Suppressor macrophage treated with lipopolysaccharide for 1 hour (primary cell): ENCODE measurements around the gene LYZ.

Experiments
- DNase-seq, 3 donors: peaks; one replicate each; pipeline ENCODE4 v3.0.0-alpha.2; 2020 to 2022

LYZ gene

DNA sequence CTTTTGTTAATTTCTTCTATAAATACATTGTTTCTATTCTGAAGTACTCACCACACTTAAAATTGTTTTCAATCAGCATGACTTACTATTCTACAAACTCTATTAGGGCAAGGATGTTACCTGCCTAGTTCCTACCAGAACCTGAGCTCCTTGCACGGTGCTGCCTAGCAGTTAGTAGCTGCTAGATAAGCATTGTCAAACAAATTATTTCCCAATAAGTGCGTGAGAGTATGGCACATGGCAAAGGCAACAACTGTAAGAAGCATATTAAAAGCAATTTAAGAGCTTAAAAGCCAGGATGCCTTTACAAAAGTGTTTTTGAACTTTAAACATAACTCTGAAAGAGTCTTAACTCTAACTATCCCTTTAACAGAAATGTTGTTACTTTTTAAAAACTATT is 8.2 kb upstream of the LYZ start:
- no peak for DNase-seq

DNA sequence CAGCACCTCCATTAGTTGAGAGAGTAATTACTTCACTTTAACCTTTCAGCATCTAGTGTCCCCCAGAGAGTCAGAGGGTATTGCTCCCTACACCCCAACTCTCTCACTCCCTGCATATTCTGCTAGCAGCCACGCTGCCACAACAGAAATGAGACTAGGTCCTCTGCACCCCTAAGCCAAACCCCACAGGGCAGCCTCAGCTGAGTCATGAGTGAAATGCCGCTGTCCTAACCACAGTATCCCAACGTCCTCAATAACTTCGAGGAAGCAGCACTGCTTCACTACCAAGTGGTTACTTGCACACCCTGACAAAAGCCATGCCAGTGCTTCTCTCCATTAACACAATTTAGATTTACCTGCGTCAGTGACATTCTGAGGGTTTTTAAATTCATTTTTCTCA is 6.9 kb upstream of the LYZ start:
- DNase-seq, result peak; percentile 74 to 85 (median 82)

DNA sequence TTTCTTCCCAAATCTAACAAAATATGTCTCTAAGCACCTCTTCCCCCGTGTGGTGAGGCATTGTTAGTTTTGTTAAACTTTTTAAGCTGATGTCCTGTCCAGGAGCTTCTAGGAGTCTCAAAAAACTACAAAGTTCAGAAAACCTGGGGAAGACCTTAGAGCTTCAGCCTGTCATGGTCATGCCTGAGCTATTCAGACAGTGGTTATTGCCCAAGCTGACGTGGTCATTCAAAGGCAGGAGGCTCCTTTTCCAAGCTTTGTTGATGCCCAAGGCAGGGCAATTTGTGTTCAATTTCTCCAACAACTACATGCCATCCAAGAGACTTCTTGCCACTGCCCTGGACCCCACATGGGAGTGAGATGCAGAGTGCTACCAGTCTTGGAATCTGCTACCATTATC is 5.8 kb upstream of the LYZ start:
- DNase-seq, result peak in 2 of 3 donors; percentile 38 to 54

DNA sequence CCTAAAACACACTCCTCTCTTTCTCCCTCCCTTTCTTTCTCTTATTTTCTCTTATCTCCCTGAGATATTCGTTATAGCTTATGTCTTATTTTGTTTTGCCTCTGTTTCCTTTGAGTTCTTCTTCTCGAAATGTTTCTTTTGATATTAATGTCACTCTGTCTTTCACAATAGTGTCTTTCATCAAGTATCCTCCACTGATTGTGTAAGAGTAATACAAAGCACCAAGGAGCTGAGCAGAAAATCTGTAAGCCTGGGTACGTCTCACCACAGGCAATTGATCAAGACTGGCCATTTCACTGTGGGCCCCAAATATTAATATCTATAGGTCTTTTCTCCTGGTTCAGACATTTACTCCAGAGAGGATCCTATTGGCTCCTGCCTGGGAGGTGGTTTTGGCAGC is 4.8 kb upstream of the LYZ start:
- peak; percentile 41 to 69 (median 69) for DNase-seq

DNA sequence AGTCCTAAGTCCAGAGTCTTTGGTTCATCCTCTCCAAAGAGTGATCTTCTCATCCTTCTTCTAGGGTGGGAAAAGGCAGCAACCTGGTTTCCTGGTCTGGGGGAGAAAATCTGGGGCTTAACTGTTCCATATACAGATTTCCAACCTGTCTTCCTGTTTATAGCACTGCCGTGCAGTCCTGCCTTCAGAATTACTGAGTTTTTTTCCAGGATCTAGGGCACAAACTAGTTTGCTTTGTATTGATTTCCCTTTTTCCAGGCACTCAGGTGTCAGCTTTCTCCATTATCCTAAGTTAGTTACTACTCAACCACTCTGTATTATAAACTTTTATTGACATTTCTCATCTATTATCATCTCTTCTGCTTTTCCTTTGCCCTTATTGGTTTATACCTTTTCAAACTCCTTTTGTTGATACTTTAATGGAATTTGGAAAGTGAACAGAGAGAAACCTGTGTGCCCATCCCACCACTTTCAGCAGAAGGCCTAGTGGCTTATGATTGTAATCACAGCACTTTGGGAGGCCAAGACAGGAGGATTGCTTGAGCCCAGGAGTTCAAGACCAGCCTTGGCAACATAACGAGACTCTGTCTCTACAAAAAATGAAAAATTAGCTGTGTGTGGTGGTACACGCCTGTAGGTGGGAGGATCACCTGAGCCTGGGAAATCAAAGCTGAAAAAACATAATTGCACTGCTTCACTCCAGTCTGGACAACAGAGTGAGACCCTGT is 4.1 kb upstream of the LYZ start:
- no peak for DNase-seq

DNA sequence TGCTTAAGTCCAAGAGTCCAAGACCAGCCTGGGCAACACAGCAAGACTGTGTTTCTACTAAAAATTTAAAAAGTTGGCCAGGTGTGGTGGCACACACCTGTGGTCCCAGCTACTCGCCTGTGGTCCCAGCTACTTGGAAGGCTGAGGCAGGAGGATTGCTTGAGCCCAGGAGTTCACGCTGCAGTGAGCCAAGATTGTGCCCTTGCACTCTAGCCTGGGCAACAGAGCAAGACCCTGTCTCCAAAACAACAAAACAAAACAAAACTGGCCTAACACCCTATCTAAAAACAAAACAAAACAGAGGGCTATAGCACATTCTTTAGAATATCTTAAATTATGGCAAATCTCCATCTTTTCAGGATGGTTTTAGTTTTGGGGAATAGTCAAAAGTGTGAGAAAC is 3.1 kb upstream of the LYZ start:
- no peak for DNase-seq

DNA sequence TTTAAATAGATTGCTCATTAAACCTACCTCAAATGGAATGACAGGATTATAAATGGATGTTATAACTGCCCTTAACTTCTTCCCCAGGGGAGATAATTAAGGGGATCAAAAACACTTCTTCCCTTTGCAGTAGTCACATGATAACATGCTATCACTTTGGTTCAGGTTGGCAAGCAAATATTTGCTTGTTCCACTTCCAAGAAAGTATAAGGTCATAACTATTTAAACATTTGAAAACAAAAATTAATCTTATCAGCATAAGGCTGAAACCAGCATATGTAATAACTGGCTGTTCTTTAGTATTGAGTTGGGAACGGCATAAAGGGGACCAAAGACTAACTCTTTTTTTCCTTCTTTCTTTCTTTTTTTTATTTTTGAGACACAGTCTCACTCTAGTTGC is 2.4 kb upstream of the LYZ start:
- DNase-seq, result no peak

DNA sequence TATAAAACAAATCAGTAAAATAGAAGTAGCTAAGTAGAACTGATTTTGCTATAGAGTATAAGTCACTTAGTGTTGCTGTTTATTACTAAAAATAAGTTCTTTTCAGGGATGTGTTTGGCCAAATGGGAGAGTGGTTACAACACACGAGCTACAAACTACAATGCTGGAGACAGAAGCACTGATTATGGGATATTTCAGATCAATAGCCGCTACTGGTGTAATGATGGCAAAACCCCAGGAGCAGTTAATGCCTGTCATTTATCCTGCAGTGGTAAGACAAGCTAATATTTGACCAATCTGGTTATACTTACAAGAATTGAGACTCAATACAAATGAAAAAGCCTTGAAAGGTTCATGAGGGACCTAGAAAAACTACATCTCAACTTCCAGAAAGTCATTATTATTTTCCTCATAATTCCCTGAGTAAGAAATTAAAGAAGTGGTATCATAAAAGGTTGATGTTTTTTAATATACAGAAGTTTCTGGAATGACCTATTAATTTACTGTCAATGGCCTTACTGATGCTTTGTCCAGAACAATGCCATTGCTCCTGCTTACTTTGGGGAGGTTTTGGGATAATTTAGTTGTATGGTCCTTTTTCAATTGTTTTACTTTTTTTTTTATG is 1.9 kb downstream of the LYZ start:
- no peak for DNase-seq

DNA sequence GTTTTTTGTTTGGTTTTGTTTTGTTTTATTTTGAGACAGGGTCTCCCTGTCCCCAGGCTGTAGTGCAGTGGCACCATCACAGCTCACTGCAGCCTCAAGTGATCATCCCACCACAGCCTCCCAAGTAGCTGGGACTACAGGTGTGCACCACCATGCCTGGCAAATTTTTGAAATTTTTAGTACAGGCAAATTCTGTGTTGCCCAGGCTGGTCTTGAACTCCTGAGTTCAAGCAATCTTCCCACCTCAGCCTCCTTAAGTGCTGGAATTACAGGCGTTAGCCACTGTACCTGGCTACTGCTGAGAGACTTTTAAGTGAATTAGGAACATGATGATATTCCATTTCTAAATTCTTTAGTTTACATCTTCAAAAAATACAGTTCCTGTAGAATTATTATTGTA is 2.6 kb downstream of the LYZ start:
- DNase-seq, result no peak

DNA sequence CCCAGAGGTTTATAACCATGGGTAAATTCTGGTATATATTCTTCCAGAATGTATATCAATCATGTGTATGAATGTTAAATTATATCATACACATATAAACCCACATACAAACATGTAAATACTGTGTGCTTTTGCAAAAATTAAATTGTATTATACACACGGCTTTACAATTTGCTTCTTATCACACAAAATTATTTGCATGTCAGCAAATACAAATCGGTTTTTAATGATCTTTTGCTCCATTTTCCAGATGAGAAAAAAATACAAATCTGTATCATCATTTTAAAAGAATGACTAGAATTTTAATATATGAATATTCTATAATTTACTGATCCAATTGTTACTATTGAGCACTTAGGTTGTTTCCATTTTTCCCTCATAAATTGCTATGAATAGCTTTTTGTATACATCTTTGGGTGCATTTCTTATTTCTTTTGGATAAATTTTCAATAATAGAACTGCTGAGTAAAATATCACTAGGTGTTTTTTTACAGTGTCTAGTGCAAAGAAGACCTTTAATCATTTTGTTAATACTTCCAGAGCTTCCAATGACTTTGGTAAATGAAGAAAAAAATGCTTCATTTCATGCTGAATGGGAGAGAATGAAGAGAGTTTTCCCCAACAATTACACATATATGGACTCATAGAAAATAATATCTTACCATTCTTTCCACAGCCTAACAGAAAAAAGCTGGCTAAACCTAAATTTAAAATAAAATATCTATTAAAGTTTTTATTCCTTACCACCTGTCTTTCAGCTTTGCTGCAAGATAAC is 3.5 kb downstream of the LYZ start:
- no peak for DNase-seq

DNA sequence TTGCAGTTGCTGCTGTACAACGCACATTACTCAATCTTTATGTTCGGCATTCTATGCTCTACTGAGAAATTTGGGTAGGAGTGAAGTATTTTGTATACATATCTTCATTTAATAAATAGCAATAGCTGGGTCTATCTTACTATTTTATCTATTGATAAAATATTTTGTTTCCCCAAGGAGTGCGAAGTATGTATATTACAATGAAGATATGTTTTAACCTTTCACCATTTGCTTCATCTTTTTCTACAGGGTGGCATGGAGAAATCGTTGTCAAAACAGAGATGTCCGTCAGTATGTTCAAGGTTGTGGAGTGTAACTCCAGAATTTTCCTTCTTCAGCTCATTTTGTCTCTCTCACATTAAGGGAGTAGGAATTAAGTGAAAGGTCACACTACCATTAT is 4.7 kb downstream of the LYZ start:
- no peak for DNase-seq

DNA sequence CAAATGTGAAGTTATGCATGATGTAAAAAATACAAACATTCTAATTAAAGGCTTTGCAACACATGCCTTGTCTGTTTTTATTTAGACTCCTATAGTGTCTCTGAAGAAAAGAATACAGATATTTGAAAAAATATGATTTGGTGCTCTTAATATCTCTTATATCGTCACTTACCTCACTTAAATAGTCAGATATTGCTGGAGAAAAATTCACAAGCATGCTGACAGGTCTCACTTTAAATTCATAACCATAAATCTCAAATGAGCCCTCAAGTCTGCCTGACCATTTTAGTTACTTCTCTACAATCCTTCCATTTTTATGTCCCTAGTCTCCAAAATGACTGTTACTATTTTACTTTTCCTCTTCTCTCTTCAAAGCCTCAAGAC is 6.0 kb downstream of the LYZ start:
- no peak for DNase-seq

DNA sequence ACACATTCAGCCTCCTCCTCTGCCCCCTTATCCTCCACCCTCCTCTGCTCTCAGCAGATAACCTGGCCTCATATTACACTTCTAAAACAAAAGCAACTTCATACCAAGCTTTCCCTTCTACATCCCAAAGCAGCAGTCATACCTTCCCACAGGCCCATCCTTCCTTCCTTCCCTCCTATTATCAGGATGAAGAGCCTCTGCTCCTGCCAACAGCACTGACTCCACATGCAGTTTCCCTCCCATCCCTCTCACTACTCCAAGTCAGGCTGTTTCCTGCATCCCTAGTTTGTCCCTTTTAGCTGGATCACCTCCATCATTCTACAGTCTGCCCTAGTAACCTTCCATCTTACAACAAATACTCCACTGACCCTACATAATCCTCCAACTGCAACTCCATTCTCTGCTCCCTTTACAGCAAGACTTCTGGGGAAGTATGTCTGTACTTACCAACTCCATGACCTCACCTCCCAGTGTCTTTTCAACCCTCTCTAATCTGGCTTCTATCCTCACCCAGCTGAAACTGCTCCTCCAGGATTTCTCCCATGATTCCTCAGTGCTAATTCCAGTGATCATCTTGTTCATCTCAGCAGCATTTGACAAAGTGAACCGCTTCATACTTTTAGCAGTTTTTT is 6.5 kb downstream of the LYZ start:
- no peak for DNase-seq

DNA sequence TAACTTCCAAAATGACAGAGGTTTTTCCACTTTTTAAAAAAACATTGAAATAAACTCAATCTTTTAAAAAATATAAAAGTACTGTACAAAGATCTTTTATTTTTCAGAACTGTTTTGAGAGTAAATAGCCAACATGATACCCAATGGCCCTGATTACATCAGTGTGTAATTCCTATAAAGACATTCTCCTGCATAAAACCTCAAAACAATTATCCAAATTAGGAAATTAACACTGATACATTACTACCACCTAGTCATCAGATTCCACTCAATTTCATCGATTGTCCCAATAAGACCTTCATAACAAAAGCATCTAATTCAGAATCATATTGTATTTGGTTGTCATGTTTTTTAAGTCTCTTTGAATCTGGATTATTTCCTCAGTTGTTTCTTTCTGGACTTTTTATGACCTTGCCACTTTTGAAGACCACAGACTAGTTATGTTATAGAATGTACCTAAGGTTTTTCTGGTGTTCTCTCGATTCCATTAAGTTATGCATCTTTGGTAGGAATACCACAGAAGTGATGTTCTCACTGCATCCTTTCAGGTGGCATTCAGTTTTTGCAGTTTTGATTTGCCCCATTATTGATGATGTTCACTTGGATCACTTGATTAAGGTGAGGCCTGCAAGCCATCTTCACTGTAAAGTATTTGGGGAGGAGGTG is 7.3 kb downstream of the LYZ start:
- no peak for DNase-seq

DNA sequence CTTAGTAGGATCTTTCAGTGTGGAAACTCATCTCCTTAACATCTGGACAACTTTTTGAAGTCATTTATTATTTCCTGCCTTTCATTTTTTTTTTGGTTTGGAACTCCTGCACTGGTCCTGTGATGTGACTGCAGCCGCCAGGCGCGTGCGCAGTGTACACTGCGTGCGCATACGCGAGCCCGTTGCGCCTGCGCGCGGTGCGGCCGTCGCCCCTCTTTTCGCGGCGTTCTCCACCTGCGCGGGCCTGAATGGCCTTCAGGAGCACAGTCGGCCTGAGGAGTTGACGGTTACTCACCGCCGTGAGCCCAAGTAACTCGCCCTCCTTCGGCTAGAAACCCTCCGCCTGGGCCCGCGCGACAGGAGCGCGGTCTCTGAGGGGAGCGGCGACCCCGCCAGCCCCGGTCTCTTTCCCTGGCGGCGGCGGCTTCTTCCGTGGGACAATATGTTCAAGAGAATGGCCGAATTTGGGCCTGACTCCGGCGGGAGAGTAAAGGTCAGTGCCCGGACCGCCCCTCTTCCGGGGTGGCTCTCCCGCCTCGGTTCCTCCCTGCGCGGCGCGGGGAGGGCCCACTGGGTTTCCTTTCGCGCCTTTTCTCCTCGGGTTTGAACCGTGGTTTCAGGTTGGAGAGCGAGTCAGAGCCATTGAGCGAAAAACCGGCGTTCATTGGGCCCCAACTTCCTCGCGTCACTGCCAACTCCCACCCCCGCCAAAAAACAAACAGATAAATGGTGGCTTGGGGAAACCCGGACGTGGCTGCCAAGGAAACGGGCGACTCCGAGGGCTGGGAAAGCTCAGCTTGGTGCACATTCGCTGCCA is 11.6 kb downstream of the LYZ start, which contains the start of gene YEATS4:
Gene YEATS4, plus strand, starts transcription at position 213 of the 817 bp plus-strand sequence. Its CDS starts 230 bp downstream, at position 443.
- DNase-seq, result peak; percentile 94 to 96 (median 95)

DNA sequence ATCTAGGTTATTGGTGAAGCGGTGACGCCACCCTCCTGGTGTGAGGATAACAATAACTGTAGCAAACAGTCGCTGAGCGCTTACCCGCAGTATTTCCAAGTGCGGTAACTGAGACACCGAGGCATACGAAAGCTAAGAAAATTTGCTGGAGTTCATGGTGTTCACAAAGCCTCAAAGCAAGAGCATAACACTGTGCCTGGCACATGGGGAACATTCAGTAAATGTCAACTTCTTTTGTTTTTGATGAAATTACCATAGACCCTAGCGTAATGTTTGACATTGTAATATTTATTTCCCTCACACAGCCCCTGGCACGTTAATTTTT is 12.1 kb downstream of the LYZ start:
- DNase-seq, result no peak

DNA sequence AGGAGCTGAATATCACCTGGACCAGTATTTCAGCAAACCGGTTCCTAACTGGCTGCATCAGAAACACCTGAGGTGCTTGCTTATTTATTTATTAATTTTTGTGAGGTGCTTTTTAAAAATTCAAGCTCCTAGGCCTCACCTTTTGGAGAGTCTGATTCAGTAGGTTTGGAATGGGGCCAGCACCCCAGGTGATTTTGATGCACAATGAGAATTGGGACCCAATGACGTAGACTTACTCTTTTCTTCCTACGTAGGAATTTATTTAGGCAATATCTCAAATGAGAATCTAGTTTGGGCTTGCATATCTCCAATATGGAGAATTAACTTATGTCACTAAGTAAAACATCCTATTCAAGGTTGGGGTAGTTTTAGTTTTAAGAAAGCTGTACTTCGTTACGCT is 18.6 kb downstream of the LYZ start:
- DNase-seq, result no peak

DNA sequence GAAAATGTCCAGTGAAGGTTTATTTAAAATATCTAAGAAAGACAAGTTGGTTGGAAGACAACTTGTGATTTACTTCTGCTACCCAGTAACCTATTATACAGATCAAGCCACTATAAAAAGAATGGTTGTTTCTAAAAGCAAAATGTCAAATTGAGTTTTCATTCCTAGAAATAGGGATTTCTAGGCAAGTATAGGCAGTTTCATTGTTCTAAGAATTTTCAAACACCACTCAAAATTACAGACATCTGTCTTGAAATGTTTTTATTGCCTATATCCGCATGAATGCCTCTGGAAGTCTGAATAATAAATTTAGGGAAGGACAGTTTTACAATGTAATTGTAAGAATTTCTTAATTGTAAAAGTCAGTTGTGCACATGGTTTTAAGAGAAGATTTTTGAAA is 20.0 kb downstream of the LYZ start:
- no peak for DNase-seq

DNA sequence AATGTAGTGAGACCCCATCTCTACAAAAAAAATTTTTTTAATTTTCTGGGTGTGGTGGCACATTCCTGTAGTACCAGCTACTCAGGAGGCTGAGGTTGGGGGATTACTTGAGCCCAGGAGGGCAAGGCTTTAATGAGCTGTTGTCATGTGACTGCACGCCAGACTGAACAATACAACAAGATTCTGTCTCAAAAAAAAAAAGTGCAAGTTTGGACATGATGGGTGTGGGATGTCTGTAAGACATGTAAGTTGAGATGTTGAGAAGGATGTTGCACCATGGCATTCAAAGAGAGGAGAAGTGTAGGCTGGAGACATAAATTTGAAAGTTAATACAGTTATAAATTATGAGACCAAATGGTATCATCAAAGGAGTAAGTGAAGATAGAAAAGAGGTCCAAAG is 34.9 kb downstream of the LYZ start:
- DNase-seq, result no peak

DNA sequence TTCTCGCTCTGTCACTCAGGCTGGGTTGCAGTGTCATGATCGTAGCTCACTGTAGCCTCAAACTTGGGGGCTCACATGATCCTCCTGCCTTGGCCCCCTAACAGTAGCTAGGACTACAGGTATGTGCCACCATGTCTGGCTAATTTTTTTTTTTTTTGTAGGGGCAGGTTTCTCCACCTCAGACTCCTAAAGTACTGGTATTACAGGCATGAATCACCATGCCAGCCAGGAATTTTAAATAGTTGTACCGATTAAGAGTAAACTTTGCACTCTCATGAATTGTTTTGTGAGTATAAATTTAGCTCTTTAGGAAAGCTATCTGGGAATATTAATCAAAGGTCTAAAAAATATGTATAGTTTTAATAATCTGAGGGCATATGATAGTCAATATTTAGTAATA is 36.9 kb downstream of the LYZ start:
- no peak for DNase-seq

DNA sequence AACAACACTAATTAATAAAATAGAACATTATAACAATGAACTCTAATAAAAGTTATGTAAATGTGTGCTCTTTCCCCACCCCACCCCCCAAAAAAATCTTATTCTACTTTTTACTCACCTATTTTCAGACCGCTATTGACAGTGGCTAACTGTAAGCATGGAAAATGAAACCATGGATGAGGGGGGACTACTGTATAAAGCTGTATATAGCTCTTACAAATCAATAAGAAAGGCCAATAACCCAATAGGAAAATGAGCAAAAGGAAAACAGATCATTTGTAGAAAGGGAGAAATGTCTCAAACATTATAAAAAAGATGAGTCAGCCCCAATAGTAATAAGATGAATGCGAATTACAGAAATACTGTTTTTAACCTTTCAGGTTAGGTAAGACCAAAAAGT is 38.7 kb downstream of the LYZ start:
- DNase-seq, result no peak

DNA sequence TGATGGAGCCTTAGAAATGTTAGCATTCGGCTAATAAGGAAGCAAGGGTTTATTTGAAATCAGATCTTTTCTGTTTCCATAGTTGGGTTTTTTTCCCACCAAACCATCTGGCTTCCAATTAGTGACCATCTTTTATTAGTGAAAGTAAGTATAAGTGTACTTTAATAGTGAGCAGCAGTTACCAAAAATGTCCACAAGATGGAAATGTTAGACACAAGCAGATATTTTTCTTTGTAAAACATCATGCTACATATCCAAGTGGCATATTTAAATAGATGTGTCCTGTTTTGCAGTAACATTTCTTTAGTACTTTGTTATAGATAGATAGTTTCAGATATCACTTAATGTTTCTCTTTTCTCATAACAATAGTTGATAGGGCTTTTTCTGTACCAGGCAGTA is 40.2 kb downstream of the LYZ start:
- peak; percentile 30 to 60 (median 56) for DNase-seq
